HEK293 (cell line): ENCODE measurements around the gene OCRL.

Source experiments
- CTCF ChIP-seq: fragments of 450-650 bp; formaldehyde crosslinking; IDR thresholded peaks from 2 replicates; pipeline ENCODE4 v1.5.1; 2016; ENCODE audit warnings: missing biosample characterization, missing genetic modification characterization
- KLF10 ChIP-seq: fragments of 450-650 bp; IDR thresholded peaks from 2 replicates; pipeline ENCODE4 v1.5.1; 2018; ENCODE audit warnings: missing biosample characterization, mild to moderate bottlenecking, missing genetic modification characterization
- REST ChIP-seq: fragments of 450-650 bp; formaldehyde crosslinking; IDR thresholded peaks from 2 replicates; pipeline ENCODE4 v1.5.1; 2016; ENCODE audit warnings: missing biosample characterization, missing genetic modification characterization
- SALL2 ChIP-seq: fragments of 450-650 bp; formaldehyde crosslinking; IDR thresholded peaks from 2 replicates; pipeline ENCODE4 v1.5.0; 2017; ENCODE audit warnings: missing biosample characterization, mild to moderate bottlenecking, missing genetic modification characterization, borderline replicate concordance
- SCRT1 ChIP-seq: fragments of 450-650 bp; formaldehyde crosslinking; IDR thresholded peaks from 2 replicates; pipeline ENCODE4 v1.5.1; 2016; ENCODE audit warnings: missing biosample characterization, missing genetic modification characterization, borderline replicate concordance
- SP2 ChIP-seq: fragments of 450-650 bp; formaldehyde crosslinking; IDR thresholded peaks from 2 replicates; pipeline ENCODE4 v1.5.1; 2016; ENCODE audit warnings: missing biosample characterization, missing genetic modification characterization
- YY1 ChIP-seq: fragments of 450-650 bp; formaldehyde crosslinking; IDR thresholded peaks from 2 replicates; pipeline ENCODE4 v1.5.1; 2018; ENCODE audit warnings: missing biosample characterization, missing genetic modification characterization
- ZBTB11 ChIP-seq: fragments of 450-650 bp; formaldehyde crosslinking; conservative IDR thresholded peaks from 2 replicates; pipeline ENCODE4 v1.5.1; 2016; ENCODE audit warnings: low read depth, missing biosample characterization, missing genetic modification characterization
- ZBTB21 ChIP-seq: fragments of 450-650 bp; formaldehyde crosslinking; IDR thresholded peaks from 2 replicates; pipeline ENCODE4 v1.5.1; 2017; ENCODE audit warnings: missing biosample characterization, missing genetic modification characterization
- ZBTB26 ChIP-seq: fragments of 450-650 bp; formaldehyde crosslinking; optimal IDR thresholded peaks from 2 replicates; pipeline ENCODE3; 2016; ENCODE audit warnings: missing biosample characterization, mild to moderate bottlenecking, missing genetic modification characterization
- ZBTB8A ChIP-seq: fragments of 450-650 bp; formaldehyde crosslinking; IDR thresholded peaks from 2 replicates; pipeline ENCODE4 v1.5.1; 2016; ENCODE audit warnings: missing biosample characterization, missing genetic modification characterization
- ZFHX2 ChIP-seq: fragments of 450-650 bp; formaldehyde crosslinking; conservative IDR thresholded peaks from 2 replicates; pipeline ENCODE4 v1.5.1; 2016; ENCODE audit warnings: missing biosample characterization, missing genetic modification characterization
- ZFP41 ChIP-seq: fragments of 450-650 bp; formaldehyde crosslinking; IDR thresholded peaks from 2 replicates; pipeline ENCODE4 v1.5.1; 2016; ENCODE audit warnings: missing biosample characterization, missing genetic modification characterization, borderline replicate concordance
- ZNF133 ChIP-seq: fragments of 450-650 bp; formaldehyde crosslinking; IDR thresholded peaks from 2 replicates; pipeline ENCODE4 v1.5.1; 2016; ENCODE audit warnings: missing biosample characterization, missing genetic modification characterization
- ZNF175 ChIP-seq: fragments of 450-650 bp; formaldehyde crosslinking; IDR thresholded peaks from 2 replicates; pipeline ENCODE4 v1.5.1; 2016; ENCODE audit warnings: missing biosample characterization, missing genetic modification characterization
- ZNF223 ChIP-seq: fragments of 450-650 bp; formaldehyde crosslinking; IDR thresholded peaks from 2 replicates; pipeline ENCODE4 v1.5.1; 2016; ENCODE audit warnings: missing biosample characterization, missing genetic modification characterization
- ZNF23 ChIP-seq: fragments of 450-650 bp; formaldehyde crosslinking; IDR thresholded peaks from 2 replicates; pipeline ENCODE4 v1.5.1; 2016; ENCODE audit warnings: missing biosample characterization, missing genetic modification characterization, borderline replicate concordance
- ZNF514 ChIP-seq: fragments of 450-650 bp; formaldehyde crosslinking; IDR thresholded peaks from 2 replicates; pipeline ENCODE4 v1.5.1; 2016; ENCODE audit warnings: missing biosample characterization, missing genetic modification characterization
- ZNF529 ChIP-seq: fragments of 450-650 bp; formaldehyde crosslinking; IDR thresholded peaks from 2 replicates; pipeline ENCODE4 v1.5.1; 2017; ENCODE audit warnings: missing genetic modification characterization, missing biosample characterization; ENCODE audit not compliant: insufficient replicate concordance
- ZNF530 ChIP-seq: fragments of 450-650 bp; formaldehyde crosslinking; IDR thresholded peaks from 2 replicates; pipeline ENCODE4 v1.5.1; 2016; ENCODE audit warnings: low read depth, missing biosample characterization, missing genetic modification characterization
- ZNF558 ChIP-seq: fragments of 450-650 bp; formaldehyde crosslinking; IDR thresholded peaks from 2 replicates; pipeline ENCODE4 v1.5.1; 2016; ENCODE audit warnings: missing biosample characterization, missing genetic modification characterization
- ZNF623 ChIP-seq: fragments of 450-650 bp; formaldehyde crosslinking; IDR thresholded peaks from 2 replicates; pipeline ENCODE4 v1.5.1; 2016; ENCODE audit warnings: missing biosample characterization, missing genetic modification characterization

The OCRL gene

GRCh38 chrX:129540068-129540653 lies at the start of gene OCRL (continued):
- TF ChIP-seq ZNF530 (tag by site-specific recombination) (no peak), ZNF623 (tag by site-specific recombination) (no peak), YY1 (tag by site-specific recombination) (peak; percentile 49; the same call in 1 of the 2 replicates), ZBTB26 (tag by site-specific recombination) (peak; percentile 60), ZBTB21 (tag by site-specific recombination) (no peak), ZNF514 (no peak), SP2 (tag by site-specific recombination) (no peak), ZBTB11 (0 out of 2 replicates have a peak, but pooled peaks have one; percentile 23), ZFP41 (no peak), ZNF223 (tag by site-specific recombination) (no peak), SCRT1 (tag by site-specific recombination) (no peak), SALL2 (tag by site-specific recombination) (no peak), KLF10 (tag by site-specific recombination) (no peak), ZNF23 (no peak), ZBTB8A (tag by site-specific recombination) (0 out of 2 replicates have a peak, but pooled peaks have one; percentile 31), CTCF (peak; percentile 68), REST (tag by site-specific recombination) (0 out of 2 replicates have a peak, but pooled peaks have one; percentile 27), ZNF558 (tag by site-specific recombination) (no peak), ZNF133 (tag by site-specific recombination) (no peak), ZNF175 (tag by site-specific recombination) (no peak), ZNF529 (tag by site-specific recombination) (no peak), ZFHX2 (tag by site-specific recombination) (peak; percentile 62)
